ENCODE data around the gene NME7. TPM values are rescaled to one million over a fixed set of nuclear protein-coding genes. Genes with fewer than 3 reads are reported as not detected.

Gene NME7
- total and polyA plus RNA-seq, 9 donors, result 8.5 to 28.1 (median 21.8) TPM

DNA sequence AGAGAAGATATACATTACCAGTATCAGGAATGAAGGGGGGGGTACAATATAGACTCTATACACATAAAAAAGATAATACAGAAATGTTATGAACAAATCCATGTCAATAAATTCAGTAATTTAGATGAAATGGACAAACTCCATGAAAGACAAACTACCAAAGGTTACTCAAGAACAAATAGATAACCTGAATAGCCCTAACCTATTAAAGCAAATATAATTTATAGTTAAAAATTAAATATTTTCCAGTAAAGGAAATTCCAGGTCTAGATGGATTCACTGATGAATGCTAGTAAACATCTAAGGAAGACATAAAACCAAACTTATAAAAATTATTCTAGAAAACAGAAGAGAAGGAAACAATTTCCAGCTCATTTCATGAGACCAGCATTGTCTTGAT is 13.6 kb upstream of the NME7 start:
- no peaks in the 10 kb centered on the region for H3K4me1 ChIP-seq (ENCODE audit: control insufficient read depth, insufficient read depth, low read length)
- H3K27me3 ChIP-seq (ENCODE audit: control insufficient read depth, insufficient read depth, low read length), result no peaks in the 10 kb centered on the region
- peaks cover 24% of the 10 kb centered on the region for H3K36me3 ChIP-seq (ENCODE audit: control insufficient read depth, insufficient read depth, low read length)
- H3K9me3 ChIP-seq (replicated peaks; ENCODE audit: control insufficient read depth, low read depth, low read length), result no peaks in the 10 kb centered on the region
- no peak overlapping the region for H3K27ac ChIP-seq (ENCODE audit: low read length)
- H3K4me3 ChIP-seq (ENCODE audit: low read length), result no peak overlapping the region
- DNase-seq, result no peak

DNA sequence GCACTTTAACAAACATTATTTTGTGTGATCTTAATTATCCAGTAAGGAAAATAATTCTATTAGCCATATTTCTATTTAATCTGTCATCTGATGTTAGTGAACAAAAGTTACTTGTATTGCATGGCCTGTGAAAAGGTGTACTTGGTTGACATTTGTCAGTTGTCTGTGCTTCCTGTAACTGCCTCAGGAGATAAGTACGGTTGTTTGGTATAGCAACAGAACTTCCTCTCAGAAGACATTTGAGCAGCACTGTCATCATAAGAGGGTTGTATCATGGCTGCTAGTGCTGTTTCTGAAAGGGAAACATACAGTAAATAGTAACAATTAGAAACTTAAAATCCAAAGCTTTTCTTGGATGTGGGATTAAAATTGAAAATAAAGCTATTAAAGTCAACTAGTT is 3.8 kb upstream of the NME7 start:
- H3K27ac ChIP-seq (ENCODE audit: low read length), result no peak overlapping the region
- H3K4me3 ChIP-seq (ENCODE audit: low read length), result no peak overlapping the region
- H3K36me3 ChIP-seq (ENCODE audit: control insufficient read depth, insufficient read depth, low read length), result peaks cover 6% of the 10 kb centered on the region
- no peaks in the 10 kb centered on the region for H3K9me3 ChIP-seq (replicated peaks; ENCODE audit: control insufficient read depth, low read depth, low read length)
- no CpG with 5 or more reads among the region's 1 CpG for WGBS (ENCODE audit: insufficient coverage)
- H3K4me1 ChIP-seq (ENCODE audit: control insufficient read depth, insufficient read depth, low read length), result peaks cover 2% of the 10 kb centered on the region
- no peak for DNase-seq
- H3K27me3 ChIP-seq (ENCODE audit: control insufficient read depth, insufficient read depth, low read length), result no peaks in the 10 kb centered on the region

DNA sequence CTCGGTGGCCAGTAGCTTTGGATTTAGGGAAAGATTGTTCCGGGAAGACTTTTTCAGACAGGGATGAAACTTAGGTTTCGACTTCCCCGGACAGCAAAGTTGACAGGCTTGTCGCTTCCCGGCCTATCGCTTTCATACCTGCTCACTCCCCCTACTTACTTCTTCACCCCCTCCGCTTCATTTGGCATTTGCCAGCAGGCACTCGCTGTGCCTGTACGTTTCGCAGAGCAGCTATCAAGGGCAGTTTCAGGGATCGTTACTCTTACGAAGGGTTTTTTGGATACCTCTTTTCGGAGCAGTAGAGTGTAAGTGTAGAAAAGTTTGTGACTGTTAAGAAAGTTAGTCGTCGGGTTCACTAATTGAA is 791 bp upstream of the NME7 start:
- WGBS (ENCODE audit: insufficient coverage), result 2% methylated on average over 8 of the region's 16 CpGs
- Histone ChIP-seq H3K36me3 (ENCODE audit: control insufficient read depth, insufficient read depth, low read length) (peaks cover 7% of the 10 kb centered on the region), H3K4me1 (ENCODE audit: control insufficient read depth, insufficient read depth, low read length) (peaks cover 2% of the 10 kb centered on the region), H3K9me3 (replicated peaks; ENCODE audit: control insufficient read depth, low read depth, low read length) (no peaks in the 10 kb centered on the region), H3K27me3 (ENCODE audit: control insufficient read depth, insufficient read depth, low read length) (no peaks in the 10 kb centered on the region), H3K27ac (ENCODE audit: low read length) (peak overlapping the region; percentile 87), H3K4me3 (ENCODE audit: low read length) (peak overlapping the region; percentile 70)
- DNase-seq, result peak; percentile 27

DNA sequence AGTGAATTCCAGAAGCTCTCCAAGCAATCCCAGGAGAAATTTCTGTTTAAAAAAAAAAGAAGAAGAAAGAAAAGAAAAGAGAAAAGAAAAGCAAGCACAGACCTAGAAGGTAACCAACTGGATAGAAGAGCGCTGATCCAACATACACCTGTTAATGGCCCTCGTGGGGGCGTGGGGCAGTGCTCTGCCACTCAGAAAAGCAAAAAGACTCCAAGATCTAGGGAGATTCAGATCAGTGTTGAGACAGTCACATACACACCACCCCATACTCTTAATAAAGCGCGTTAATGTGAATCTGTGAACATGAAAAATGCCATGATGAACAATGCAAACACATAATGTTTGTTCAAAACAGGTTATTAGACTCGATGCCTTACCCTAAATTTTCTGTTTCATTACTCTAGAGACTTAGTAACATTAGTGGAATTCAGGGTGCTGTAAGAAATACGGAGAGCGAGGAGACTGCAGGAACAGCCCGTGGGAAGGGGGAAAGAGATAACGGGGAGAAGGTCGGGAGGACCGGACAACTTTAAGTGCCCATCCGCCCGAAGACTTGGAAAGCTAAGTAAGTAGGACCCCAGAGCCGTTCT is 406 bp downstream of the NME7 start:
- no peaks in the 10 kb centered on the region for H3K9me3 ChIP-seq (replicated peaks; ENCODE audit: control insufficient read depth, low read depth, low read length)
- H3K4me3 ChIP-seq (ENCODE audit: low read length), result peak overlapping the region; percentile 70
- no peak for DNase-seq
- peak overlapping the region; percentile 50 for H3K27ac ChIP-seq (ENCODE audit: low read length)
- peaks cover 7% of the 10 kb centered on the region for H3K36me3 ChIP-seq (ENCODE audit: control insufficient read depth, insufficient read depth, low read length)
- no peaks in the 10 kb centered on the region for H3K27me3 ChIP-seq (ENCODE audit: control insufficient read depth, insufficient read depth, low read length)
- H3K4me1 ChIP-seq (ENCODE audit: control insufficient read depth, insufficient read depth, low read length), result peaks cover 2% of the 10 kb centered on the region
- 2% methylated on average over 9 of the region's 15 CpGs for WGBS (ENCODE audit: insufficient coverage)

DNA sequence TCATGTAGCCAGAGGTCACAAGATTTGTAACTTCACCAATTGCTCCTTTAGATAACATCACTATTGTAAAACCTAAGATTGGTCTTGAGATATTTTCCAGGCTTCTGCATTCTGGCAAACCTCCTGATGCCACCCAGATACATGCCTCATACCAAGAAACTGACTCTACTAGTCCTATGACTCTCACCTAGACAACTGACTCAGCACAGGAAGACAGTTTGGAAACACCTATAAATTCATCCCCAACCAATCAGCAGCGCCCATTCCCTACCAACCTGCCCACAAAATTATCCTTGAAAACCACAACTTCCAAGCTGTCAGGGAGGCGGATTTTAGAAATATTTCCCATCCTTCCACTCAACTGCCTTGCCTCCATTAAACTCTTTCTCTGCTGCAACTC is 2.6 kb downstream of the NME7 start:
- Histone ChIP-seq H3K36me3 (ENCODE audit: control insufficient read depth, insufficient read depth, low read length) (peaks cover 5% of the 10 kb centered on the region), H3K27ac (ENCODE audit: low read length) (no peak overlapping the region), H3K27me3 (ENCODE audit: control insufficient read depth, insufficient read depth, low read length) (no peaks in the 10 kb centered on the region), H3K4me3 (ENCODE audit: low read length) (no peak overlapping the region), H3K9me3 (replicated peaks; ENCODE audit: control insufficient read depth, low read depth, low read length) (no peaks in the 10 kb centered on the region), H3K4me1 (ENCODE audit: control insufficient read depth, insufficient read depth, low read length) (peaks cover 2% of the 10 kb centered on the region)
- 92% methylated on average over 2 of the region's 2 CpGs for WGBS (ENCODE audit: insufficient coverage)
- no peak for DNase-seq

DNA sequence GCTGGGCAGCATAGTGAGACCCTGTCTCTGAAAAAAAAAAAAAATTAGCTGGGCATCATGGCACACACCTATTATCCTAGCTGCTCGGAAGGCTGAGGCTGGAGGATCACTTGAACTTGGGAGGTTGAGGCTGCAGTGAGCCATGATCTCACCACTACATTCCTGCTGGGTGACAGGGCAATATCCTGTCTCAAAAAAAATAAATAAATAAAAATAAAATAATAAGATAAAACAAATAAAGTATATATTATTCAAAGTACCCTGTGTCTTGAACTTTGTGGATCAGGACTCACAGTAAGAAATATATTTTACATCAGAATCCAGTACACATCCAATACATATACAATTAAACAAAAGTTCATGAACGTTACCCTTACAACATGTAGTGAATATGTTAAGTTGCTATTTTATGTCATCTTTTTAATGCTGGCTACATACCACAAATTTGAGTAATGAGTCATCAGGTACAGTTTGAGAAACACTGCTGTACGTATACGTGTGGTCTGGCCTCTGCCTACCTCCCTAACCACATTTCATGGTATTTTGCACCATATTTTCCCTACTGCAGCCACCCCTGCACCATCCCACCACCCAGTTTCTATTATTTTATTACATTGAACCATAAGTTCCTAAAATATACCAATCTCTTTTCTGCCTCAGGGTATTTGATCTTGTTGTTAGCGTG is 4.4 kb downstream of the NME7 start:
- DNase-seq, result no peak
- Histone ChIP-seq H3K36me3 (ENCODE audit: control insufficient read depth, insufficient read depth, low read length) (peaks cover 2% of the 10 kb centered on the region), H3K9me3 (replicated peaks; ENCODE audit: control insufficient read depth, low read depth, low read length) (no peaks in the 10 kb centered on the region), H3K4me1 (ENCODE audit: control insufficient read depth, insufficient read depth, low read length) (peaks cover 2% of the 10 kb centered on the region), H3K4me3 (ENCODE audit: low read length) (no peak overlapping the region), H3K27ac (ENCODE audit: low read length) (no peak overlapping the region), H3K27me3 (ENCODE audit: control insufficient read depth, insufficient read depth, low read length) (no peaks in the 10 kb centered on the region)
- WGBS (ENCODE audit: insufficient coverage), result 66% methylated on average over 2 of the region's 5 CpGs

DNA sequence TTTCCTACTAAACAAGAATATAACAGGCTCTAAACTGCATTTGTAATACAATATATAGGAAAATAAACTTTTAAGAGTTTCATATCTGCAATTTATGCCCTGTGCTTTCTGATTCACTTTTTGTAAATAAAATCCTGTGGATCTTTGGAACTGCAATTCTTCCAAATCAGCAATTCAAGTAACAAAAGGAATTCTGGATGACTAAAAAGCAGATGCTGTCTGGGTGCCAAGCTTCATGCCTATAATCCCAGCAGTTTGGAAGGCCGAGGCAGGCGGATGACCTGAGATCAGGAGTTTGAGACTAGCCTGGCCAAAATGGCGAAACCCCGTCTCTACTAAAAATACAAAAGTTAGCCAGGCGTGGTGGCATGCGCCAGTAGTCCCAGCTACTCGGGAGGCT is 6.3 kb downstream of the NME7 start:
- Histone ChIP-seq H3K9me3 (replicated peaks; ENCODE audit: control insufficient read depth, low read depth, low read length) (no peaks in the 10 kb centered on the region), H3K36me3 (ENCODE audit: control insufficient read depth, insufficient read depth, low read length) (peaks cover 2% of the 10 kb centered on the region), H3K4me3 (ENCODE audit: low read length) (no peak overlapping the region), H3K27ac (ENCODE audit: low read length) (no peak overlapping the region), H3K27me3 (ENCODE audit: control insufficient read depth, insufficient read depth, low read length) (no peaks in the 10 kb centered on the region), H3K4me1 (ENCODE audit: control insufficient read depth, insufficient read depth, low read length) (no peaks in the 10 kb centered on the region)
- WGBS (ENCODE audit: insufficient coverage), result 96% methylated on average over 5 of the region's 7 CpGs
- no peak for DNase-seq

DNA sequence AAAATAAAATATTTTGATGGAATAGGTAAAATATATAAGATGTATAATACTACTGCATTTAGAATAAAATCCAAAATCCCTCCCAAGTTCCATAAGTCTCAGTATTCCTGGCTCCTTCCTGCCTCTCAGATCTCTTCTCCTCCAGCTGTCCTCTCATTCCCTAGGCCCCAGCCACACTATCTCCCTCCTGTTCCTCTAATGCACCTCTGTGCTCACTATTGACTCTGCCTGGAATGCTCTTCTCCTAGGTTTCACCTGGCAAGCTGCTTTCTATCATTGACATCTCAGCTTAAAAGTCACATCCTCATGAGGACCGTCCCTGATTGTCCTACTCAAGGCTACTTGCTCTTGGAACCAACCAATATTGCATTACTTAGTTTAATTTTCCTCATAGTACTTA is 7.2 kb downstream of the NME7 start:
- DNase-seq, result no peak
- Histone ChIP-seq H3K9me3 (replicated peaks; ENCODE audit: control insufficient read depth, low read depth, low read length) (no peaks in the 10 kb centered on the region), H3K36me3 (ENCODE audit: control insufficient read depth, insufficient read depth, low read length) (peaks cover 2% of the 10 kb centered on the region), H3K27ac (ENCODE audit: low read length) (no peak overlapping the region), H3K4me1 (ENCODE audit: control insufficient read depth, insufficient read depth, low read length) (no peaks in the 10 kb centered on the region), H3K4me3 (ENCODE audit: low read length) (no peak overlapping the region), H3K27me3 (ENCODE audit: control insufficient read depth, insufficient read depth, low read length) (no peaks in the 10 kb centered on the region)
- WGBS (ENCODE audit: insufficient coverage), result 86% methylated on average over 1 of the region's 1 CpG

DNA sequence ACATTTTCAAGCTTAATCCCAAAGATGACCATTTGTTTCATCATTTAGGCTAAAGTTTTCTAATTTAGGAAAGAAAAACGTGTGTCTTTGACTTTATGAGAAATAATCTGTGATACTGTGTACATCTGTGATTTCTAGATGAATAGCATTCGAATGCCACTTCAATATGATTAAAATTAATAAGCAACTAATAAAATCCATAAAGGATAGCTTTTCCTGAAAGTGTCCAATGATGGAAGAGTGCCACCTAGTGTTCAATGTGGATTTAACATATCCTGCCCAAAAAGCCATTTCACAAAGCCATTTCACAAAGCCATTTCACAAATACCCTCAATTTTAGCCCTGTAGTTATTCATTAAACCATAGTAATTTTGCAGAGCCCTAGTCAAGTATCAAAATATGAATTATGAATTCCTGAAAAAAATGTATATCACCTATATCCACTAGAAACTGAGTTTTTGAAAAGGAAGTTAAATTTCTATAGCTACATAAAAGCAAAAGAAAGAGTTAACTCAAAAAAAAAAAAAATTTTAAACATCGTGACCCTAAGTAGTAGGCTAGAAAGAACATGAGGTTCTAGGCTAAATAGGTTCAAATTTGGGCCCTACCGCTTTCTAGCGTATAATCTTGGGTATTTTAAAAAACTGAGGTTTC is 19.1 kb downstream of the NME7 start:
- peak; percentile 72 for DNase-seq
- peaks cover 4% of the 10 kb centered on the region for H3K9me3 ChIP-seq (replicated peaks; ENCODE audit: control insufficient read depth, low read depth, low read length)
- H3K27me3 ChIP-seq (ENCODE audit: control insufficient read depth, insufficient read depth, low read length), result no peaks in the 10 kb centered on the region
- H3K36me3 ChIP-seq (ENCODE audit: control insufficient read depth, insufficient read depth, low read length), result no peaks in the 10 kb centered on the region
- no peaks in the 10 kb centered on the region for H3K4me1 ChIP-seq (ENCODE audit: control insufficient read depth, insufficient read depth, low read length)
- no peak overlapping the region for H3K4me3 ChIP-seq (ENCODE audit: low read length)
- H3K27ac ChIP-seq (ENCODE audit: low read length), result no peak overlapping the region
- no CpG with 5 or more reads among the region's 5 CpGs for WGBS (ENCODE audit: insufficient coverage)

DNA sequence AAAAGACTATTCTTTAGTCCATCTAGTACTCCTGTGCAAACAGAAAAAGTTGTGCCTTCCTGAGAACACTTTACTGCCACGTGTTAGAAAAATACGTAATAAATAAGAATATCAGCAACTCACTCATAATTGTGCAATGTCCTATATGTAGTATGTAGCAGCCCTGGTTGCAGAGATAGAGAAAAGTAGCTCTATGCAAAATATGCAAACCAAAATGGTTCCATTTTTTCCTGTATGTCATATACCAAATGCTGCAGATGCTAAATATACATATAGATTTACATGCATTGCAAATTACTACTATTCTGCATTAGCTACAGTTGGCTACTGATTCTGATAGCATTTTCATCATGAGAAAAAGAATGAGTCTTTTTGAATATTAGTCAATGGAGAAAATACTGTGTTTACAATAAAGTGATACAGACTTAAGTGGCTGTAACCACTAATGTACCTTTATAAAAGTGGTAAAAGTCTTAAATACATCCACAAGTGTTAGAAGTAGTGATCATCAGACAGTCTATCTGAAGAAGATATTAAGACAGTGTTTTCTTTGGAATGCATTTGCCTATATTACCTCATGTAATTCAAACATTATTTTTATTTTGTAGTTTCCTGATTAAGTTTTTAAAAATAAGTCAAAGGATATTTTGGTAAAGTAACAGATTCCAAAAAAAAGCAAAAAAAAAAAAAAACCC is 19.8 kb downstream of the NME7 start:
- H3K4me3 ChIP-seq (ENCODE audit: low read length), result no peak overlapping the region
- no peaks in the 10 kb centered on the region for H3K9me3 ChIP-seq (replicated peaks; ENCODE audit: control insufficient read depth, low read depth, low read length)
- no peaks in the 10 kb centered on the region for H3K4me1 ChIP-seq (ENCODE audit: control insufficient read depth, insufficient read depth, low read length)
- no peak overlapping the region for H3K27ac ChIP-seq (ENCODE audit: low read length)
- no peak for DNase-seq
- WGBS (ENCODE audit: insufficient coverage), result no CpG with 5 or more reads among the region's 2 CpGs
- no peaks in the 10 kb centered on the region for H3K27me3 ChIP-seq (ENCODE audit: control insufficient read depth, insufficient read depth, low read length)
- no peaks in the 10 kb centered on the region for H3K36me3 ChIP-seq (ENCODE audit: control insufficient read depth, insufficient read depth, low read length)
